ENCODE measurements around the gene TBC1D16.
"Not testable (repeated sequence)": the region's sequence is repeated elsewhere in the genome, so short reads cannot be mapped to it uniquely, and the experiment has no call there.

TBC1D16 gene

GRCh38 chr17:79971651-79972050 is 64.0 kb downstream of the TBC1D16 start:
- TF ChIP-seq CTCF (IDR thresholded peaks at IDR 0.05): no peak
- H3K27me3 ChIP-seq: peaks cover 25% of the 10 kb centered on the region
- no peaks in the 10 kb centered on the region for H3K4me1 ChIP-seq (ENCODE audit: control insufficient read depth in 1 of 2, insufficient read depth in 1 of 2, low read depth in 1 of 2, low read length in 1 of 2)
- no peak overlapping the region for H3K27ac ChIP-seq
- H3K4me3 ChIP-seq (ENCODE audit: low read depth in 1 of 2, low read length in 1 of 2): no peak overlapping the region
- no peaks in the 10 kb centered on the region for H3K36me3 ChIP-seq
- no peaks in the 10 kb centered on the region for H3K9me3 ChIP-seq

GRCh38 chr17:79970576-79971068 is 65.0 kb downstream of the TBC1D16 start:
- Histone ChIP-seq H3K27me3 (peaks cover 30% of the 10 kb centered on the region), H3K4me1 (ENCODE audit: control insufficient read depth in 1 of 2, insufficient read depth in 1 of 2, low read depth in 1 of 2, low read length in 1 of 2) (no peaks in the 10 kb centered on the region), H3K36me3 (no peaks in the 10 kb centered on the region), H3K4me3 (ENCODE audit: low read depth in 1 of 2, low read length in 1 of 2) (no peak overlapping the region), H3K27ac (no peak overlapping the region), H3K9me3 (no peaks in the 10 kb centered on the region)
- no peak for TF ChIP-seq CTCF (IDR thresholded peaks at IDR 0.05)

GRCh38 chr17:79969906-79970305 is 65.8 kb downstream of the TBC1D16 start:
- Histone ChIP-seq H3K4me3 (ENCODE audit: low read depth in 1 of 2, low read length in 1 of 2) (no peak overlapping the region), H3K27me3 (peaks cover 30% of the 10 kb centered on the region), H3K4me1 (ENCODE audit: control insufficient read depth in 1 of 2, insufficient read depth in 1 of 2, low read depth in 1 of 2, low read length in 1 of 2) (no peaks in the 10 kb centered on the region), H3K9me3 (no peaks in the 10 kb centered on the region), H3K27ac (no peak overlapping the region), H3K36me3 (no peaks in the 10 kb centered on the region)
- no peak for TF ChIP-seq CTCF (IDR thresholded peaks at IDR 0.05)

- H3K4me1 ChIP-seq (ENCODE audit: control insufficient read depth in 1 of 2, insufficient read depth in 1 of 2, low read depth in 1 of 2, low read length in 1 of 2): no peaks in the 10 kb centered on the region
Observed at GRCh38 chr17:79968116-79968515, 67.6 kb downstream of the TBC1D16 start.

GRCh38 chr17:79966681-79967080 is 69.0 kb downstream of the TBC1D16 start:
- Histone ChIP-seq H3K27ac (no peak overlapping the region), H3K36me3 (no peaks in the 10 kb centered on the region), H3K4me3 (ENCODE audit: low read depth in 1 of 2, low read length in 1 of 2) (no peak overlapping the region), H3K4me1 (ENCODE audit: control insufficient read depth in 1 of 2, insufficient read depth in 1 of 2, low read depth in 1 of 2, low read length in 1 of 2) (no peaks in the 10 kb centered on the region), H3K27me3 (peaks cover 26% of the 10 kb centered on the region), H3K9me3 (no peaks in the 10 kb centered on the region)
- no peak for TF ChIP-seq CTCF (IDR thresholded peaks at IDR 0.05)

More at GRCh38 chr17:79968116-79968515, 67.6 kb downstream of the TBC1D16 start:
- no peak for TF ChIP-seq CTCF (IDR thresholded peaks at IDR 0.05)
- H3K36me3 ChIP-seq: no peaks in the 10 kb centered on the region
- no peak overlapping the region for H3K27ac ChIP-seq
- no peak overlapping the region for H3K4me3 ChIP-seq (ENCODE audit: low read depth in 1 of 2, low read length in 1 of 2)
- H3K27me3 ChIP-seq: peaks cover 29% of the 10 kb centered on the region
- H3K9me3 ChIP-seq: no peaks in the 10 kb centered on the region

- no peaks in the 10 kb centered on the region for H3K9me3 ChIP-seq
- no peaks in the 10 kb centered on the region for H3K36me3 ChIP-seq
- H3K4me1 ChIP-seq (ENCODE audit: control insufficient read depth in 1 of 2, insufficient read depth in 1 of 2, low read depth in 1 of 2, low read length in 1 of 2): no peaks in the 10 kb centered on the region
- TF ChIP-seq CTCF (IDR thresholded peaks at IDR 0.05): no peak
- H3K4me3 ChIP-seq (ENCODE audit: low read depth in 1 of 2, low read length in 1 of 2): no peak overlapping the region
- H3K27me3 ChIP-seq: peaks cover 26% of the 10 kb centered on the region
- no peak overlapping the region for H3K27ac ChIP-seq
Observed at GRCh38 chr17:79965806-79966205, 69.9 kb downstream of the TBC1D16 start.

- H3K4me3 ChIP-seq (ENCODE audit: low read depth in 1 of 2, low read length in 1 of 2); H3K27ac ChIP-seq; H3K36me3 ChIP-seq; H3K4me1 ChIP-seq (ENCODE audit: control insufficient read depth in 1 of 2, insufficient read depth in 1 of 2, low read depth in 1 of 2, low read length in 1 of 2); H3K9me3 ChIP-seq: not testable (repeated sequence)
- H3K27me3 ChIP-seq: peaks cover 19% of the 10 kb centered on the region
Observed at GRCh38 chr17:79962467-79962866, 73.2 kb downstream of the TBC1D16 start.

GRCh38 chr17:79961567-79961966 is 74.1 kb downstream of the TBC1D16 start:
- peaks cover 17% of the 10 kb centered on the region for H3K27me3 ChIP-seq
- not testable (repeated sequence) for H3K9me3 ChIP-seq; H3K36me3 ChIP-seq; H3K4me3 ChIP-seq (ENCODE audit: low read depth in 1 of 2, low read length in 1 of 2); H3K27ac ChIP-seq; H3K4me1 ChIP-seq (ENCODE audit: control insufficient read depth in 1 of 2, insufficient read depth in 1 of 2, low read depth in 1 of 2, low read length in 1 of 2)
